ENCODE data around the gene ADM.

Gene ADM

GRCh38 chr11:10331548-10332289, 26.8 kb downstream of the ADM start:
- no peak overlapping the region for H3K4me3 ChIP-seq (ENCODE audit: low read depth, low read length)
- TF ChIP-seq POLR2A (IDR thresholded peaks at IDR 0.05; ENCODE audit: extremely low read depth, insufficient read length) (no peak), MAX (IDR thresholded peaks at IDR 0.05; ENCODE audit: low read depth, low read length) (no peak), MYC (IDR thresholded peaks at IDR 0.05; ENCODE audit: low read depth, low read length) (no peak)
- TF ChIP-seq, protein P1, sequence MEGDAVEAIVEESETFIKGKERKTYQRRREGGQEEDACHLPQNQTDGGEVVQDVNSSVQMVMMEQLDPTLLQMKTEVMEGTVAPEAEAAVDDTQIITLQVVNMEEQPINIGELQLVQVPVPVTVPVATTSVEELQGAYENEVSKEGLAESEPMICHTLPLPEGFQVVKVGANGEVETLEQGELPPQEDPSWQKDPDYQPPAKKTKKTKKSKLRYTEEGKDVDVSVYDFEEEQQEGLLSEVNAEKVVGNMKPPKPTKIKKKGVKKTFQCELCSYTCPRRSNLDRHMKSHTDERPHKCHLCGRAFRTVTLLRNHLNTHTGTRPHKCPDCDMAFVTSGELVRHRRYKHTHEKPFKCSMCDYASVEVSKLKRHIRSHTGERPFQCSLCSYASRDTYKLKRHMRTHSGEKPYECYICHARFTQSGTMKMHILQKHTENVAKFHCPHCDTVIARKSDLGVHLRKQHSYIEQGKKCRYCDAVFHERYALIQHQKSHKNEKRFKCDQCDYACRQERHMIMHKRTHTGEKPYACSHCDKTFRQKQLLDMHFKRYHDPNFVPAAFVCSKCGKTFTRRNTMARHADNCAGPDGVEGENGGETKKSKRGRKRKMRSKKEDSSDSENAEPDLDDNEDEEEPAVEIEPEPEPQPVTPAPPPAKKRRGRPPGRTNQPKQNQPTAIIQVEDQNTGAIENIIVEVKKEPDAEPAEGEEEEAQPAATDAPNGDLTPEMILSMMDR (IDR thresholded peaks at IDR 0.05; ENCODE audit: low read depth, low read length), result no peak
- no peak for DNase-seq (ENCODE audit: low read depth)

DNA sequence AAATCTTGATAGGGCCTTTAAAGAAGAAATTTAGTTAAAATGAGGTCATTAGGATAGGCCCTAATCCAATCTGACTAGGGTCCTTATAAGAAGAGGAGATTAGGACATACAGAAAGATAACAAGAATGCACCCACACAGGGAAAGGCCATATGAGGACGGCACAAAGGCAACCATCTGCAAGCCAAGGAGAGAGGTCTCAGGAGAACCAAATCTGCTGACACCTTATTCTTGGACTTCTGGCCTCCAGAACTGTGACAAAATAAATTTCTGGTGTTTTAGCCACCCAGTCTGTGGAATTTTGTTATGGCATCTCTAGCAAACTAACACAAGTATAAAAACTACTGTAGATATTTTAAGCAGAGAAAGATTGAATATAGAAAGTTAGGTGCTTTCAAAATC, 28.6 kb downstream of the ADM start:
- no peak for TF ChIP-seq MAX (IDR thresholded peaks at IDR 0.05; ENCODE audit: low read depth, low read length)
- no peak for TF ChIP-seq MYC (IDR thresholded peaks at IDR 0.05; ENCODE audit: low read depth, low read length)
- TF ChIP-seq, protein P1 (IDR thresholded peaks at IDR 0.05; ENCODE audit: low read depth, low read length), result no peak
- no peak overlapping the region for H3K4me3 ChIP-seq (ENCODE audit: low read depth, low read length)
- no peak for DNase-seq (ENCODE audit: low read depth)

- no peak for DNase-seq (ENCODE audit: low read depth)
- no peak overlapping the region for H3K4me3 ChIP-seq (ENCODE audit: low read depth, low read length)
- TF ChIP-seq MAX (IDR thresholded peaks at IDR 0.05; ENCODE audit: low read depth, low read length), result no peak
- TF ChIP-seq, protein P1 (IDR thresholded peaks at IDR 0.05; ENCODE audit: low read depth, low read length), result no peak
- no peak for TF ChIP-seq MYC (IDR thresholded peaks at IDR 0.05; ENCODE audit: low read depth, low read length)
- TF ChIP-seq POLR2A (IDR thresholded peaks at IDR 0.05; ENCODE audit: extremely low read depth, insufficient read length), result no peak
Observed at GRCh38 chr11:10338287-10338686, 33.4 kb downstream of the ADM start.

- no peak overlapping the region for H3K4me3 ChIP-seq (ENCODE audit: low read depth, low read length)
- TF ChIP-seq, protein P1 (IDR thresholded peaks at IDR 0.05; ENCODE audit: low read depth, low read length), result no peak
- TF ChIP-seq MAX (IDR thresholded peaks at IDR 0.05; ENCODE audit: low read depth, low read length), result no peak
- TF ChIP-seq MYC (IDR thresholded peaks at IDR 0.05; ENCODE audit: low read depth, low read length), result no peak
- no peak for TF ChIP-seq POLR2A (IDR thresholded peaks at IDR 0.05; ENCODE audit: extremely low read depth, insufficient read length)
- no peak for DNase-seq (ENCODE audit: low read depth)
Observed at GRCh38 chr11:10348650-10349280, 43.9 kb downstream of the ADM start.

DNA sequence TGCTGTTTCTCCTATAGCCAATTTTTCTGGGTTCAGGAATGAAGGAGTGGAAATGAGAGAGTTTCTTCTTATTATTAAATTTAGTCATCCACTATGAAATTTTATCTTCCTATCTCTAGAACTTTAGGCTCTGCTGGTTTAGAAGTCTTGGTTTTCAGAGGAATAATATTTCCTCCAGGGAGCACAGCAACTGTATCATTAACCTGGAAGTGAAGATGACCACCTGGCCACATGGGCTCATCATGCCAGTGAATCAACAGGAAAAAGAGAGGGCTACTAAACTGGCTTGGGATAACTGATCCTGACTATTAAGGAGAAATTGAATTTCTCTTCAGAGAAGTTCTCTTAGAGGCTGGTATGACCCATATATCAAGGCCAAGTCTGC, 44.4 kb downstream of the ADM start:
- TF ChIP-seq POLR2A (IDR thresholded peaks at IDR 0.05; ENCODE audit: extremely low read depth, insufficient read length) (no peak), MAX (IDR thresholded peaks at IDR 0.05; ENCODE audit: low read depth, low read length) (no peak), MYC (IDR thresholded peaks at IDR 0.05; ENCODE audit: low read depth, low read length) (no peak)
- TF ChIP-seq, protein P1 (IDR thresholded peaks at IDR 0.05; ENCODE audit: low read depth, low read length), result no peak
- no peak overlapping the region for H3K4me3 ChIP-seq (ENCODE audit: low read depth, low read length)

More for the DNA sequence above, 44.4 kb downstream of the ADM start:
- DNase-seq (ENCODE audit: low read depth), result no peak
